Astrocyte (in vitro differentiated cells and primary cell): ENCODE data around the gene TCEA2. TPM values are rescaled to one million over a fixed set of nuclear protein-coding genes. Genes with fewer than 3 reads are reported as not detected.

Experiments used
- DNase-seq: peaks from one replicate; pipeline ENCODE4 v3.0.0-alpha.2; 2010; ENCODE audit warnings: low read depth
- FAIRE-seq: peaks from 2 replicates; lab custom pipeline; 2011; peaks lifted over from hg19 to GRCh38; lab: Jason Lieb, UNC
- H2AFZ ChIP-seq: 2 replicates; pipeline ENCODE4 v1.6.0; 2012; ENCODE audit warnings: low read depth, low read length, inconsistent platforms
- H3K27ac ChIP-seq: 2 replicates; pipeline ENCODE4 v1.5.1; 2011; ENCODE audit warnings: low read depth, low read length, inconsistent platforms
- H3K27me3 ChIP-seq: 2 replicates; pipeline ENCODE4 v1.6.0; 2011; ENCODE audit warnings: low read length, inconsistent platforms; ENCODE audit not compliant: insufficient read depth
- H3K36me3 ChIP-seq: 2 replicates; pipeline ENCODE4 v1.5.1; 2011; ENCODE audit warnings: low read length, inconsistent platforms; ENCODE audit not compliant: insufficient read depth
- H3K4me1 ChIP-seq: 2 replicates; pipeline ENCODE4 v1.5.1; 2011; ENCODE audit warnings: low read length, inconsistent platforms; ENCODE audit not compliant: insufficient read depth
- H3K4me2 ChIP-seq: 2 replicates; pipeline ENCODE4 v1.6.0; 2012; ENCODE audit warnings: low read length, inconsistent platforms
- H3K4me3 ChIP-seq: 2 replicates; pipeline ENCODE4 v1.5.1; 2011; ENCODE audit warnings: low read depth, mild to moderate bottlenecking, low read length, inconsistent platforms; ENCODE audit not compliant: insufficient read depth
- H3K79me2 ChIP-seq: 2 replicates; pipeline ENCODE4 v1.6.0; 2012; ENCODE audit warnings: mild to moderate bottlenecking, low read length, inconsistent platforms; ENCODE audit not compliant: insufficient read depth
- H3K9ac ChIP-seq: 2 replicates; pipeline ENCODE4 v1.6.0; 2012; ENCODE audit warnings: mild to moderate bottlenecking, low read length, inconsistent platforms
- H3K9me3 ChIP-seq: 2 replicates; pipeline ENCODE4 v1.5.1; 2012; ENCODE audit warnings: low read depth, mild to moderate bottlenecking, low read length, inconsistent platforms; ENCODE audit not compliant: insufficient read depth
- H4K20me1 ChIP-seq: 2 replicates; pipeline ENCODE4 v1.6.0; 2012; ENCODE audit warnings: low read length, inconsistent platforms; ENCODE audit not compliant: insufficient read depth
- H3K27ac Mint-ChIP-seq: one replicate; pipeline ENCODE4 v1.8.0; 2021; ENCODE audit warnings: mild to moderate bottlenecking, mixed read lengths; ENCODE audit not compliant: unreplicated experiment
- H3K27me3 Mint-ChIP-seq: one replicate; pipeline ENCODE4 v1.8.0; 2021; ENCODE audit warnings: low read depth, mixed read lengths; ENCODE audit not compliant: unreplicated experiment
- H3K36me3 Mint-ChIP-seq: one replicate; pipeline ENCODE4 v1.8.0; 2021; ENCODE audit warnings: low read depth, mixed read lengths; ENCODE audit not compliant: unreplicated experiment
- H3K4me1 Mint-ChIP-seq: one replicate; pipeline ENCODE4 v1.8.0; 2021; ENCODE audit warnings: low read depth, mixed read lengths; ENCODE audit not compliant: unreplicated experiment
- H3K4me3 Mint-ChIP-seq: one replicate; pipeline ENCODE4 v1.8.0; 2021; ENCODE audit warnings: mild to moderate bottlenecking, moderate library complexity, mixed read lengths; ENCODE audit not compliant: unreplicated experiment
- H3K9me3 Mint-ChIP-seq: one replicate; pipeline ENCODE4 v1.8.0; 2021; ENCODE audit warnings: mild to moderate bottlenecking, mixed read lengths; ENCODE audit not compliant: unreplicated experiment
- CTCF ChIP-seq: IDR thresholded peaks from 2 replicates; pipeline ENCODE4 v1.5.1; 2011; ENCODE audit warnings: low read depth, mild to moderate bottlenecking, inconsistent platforms, low read length, moderate library complexity; ENCODE audit not compliant: insufficient read depth
- EZH2 ChIP-seq: IDR thresholded peaks from 2 replicates; pipeline ENCODE4 v1.6.1; 2012; ENCODE audit warnings: mild to moderate bottlenecking, low read length, inconsistent platforms; ENCODE audit not compliant: insufficient read depth
- total RNA-seq: library from RNA; stranded (reverse); gene quantifications from 2 replicates; pipeline ENCODE4 v1.2.1, GENCODE V29; 2021

Gene TCEA2
- total RNA-seq, 1 donor from 2014 or later = 53.1 TPM

- H3K36me3 ChIP-seq = no peaks in the 10 kb centered on the region
- H3K4me3 ChIP-seq = no peak overlapping the region
- H2AFZ ChIP-seq = no peak overlapping the region
- H3K36me3 Mint-ChIP-seq = no peaks in the 10 kb centered on the region
- peaks cover 10% of the 10 kb centered on the region for H3K27me3 Mint-ChIP-seq
- no peaks in the 10 kb centered on the region for H3K9me3 ChIP-seq
- H3K27me3 ChIP-seq = peaks cover 25% of the 10 kb centered on the region
- no peak for TF ChIP-seq CTCF
- TF ChIP-seq EZH2 = no peak
- no peak for FAIRE-seq
- peaks cover 16% of the 10 kb centered on the region for H3K4me1 ChIP-seq
- H3K4me2 ChIP-seq = peak overlapping the region; percentile 96
- H3K9me3 Mint-ChIP-seq = peaks cover 3% of the 10 kb centered on the region
- no peak overlapping the region for H3K27ac Mint-ChIP-seq
- no peaks in the 10 kb centered on the region for H3K4me1 Mint-ChIP-seq
- H3K79me2 ChIP-seq = no peaks in the 10 kb centered on the region
- no peak overlapping the region for H3K9ac ChIP-seq
- peak overlapping the region; percentile 85 for H3K4me3 Mint-ChIP-seq
- peaks cover 15% of the 10 kb centered on the region for H4K20me1 ChIP-seq
- no peak for DNase-seq
- H3K27ac ChIP-seq = no peak overlapping the region
These were observed 18.0 kb downstream of the TCEA2 start for GRCh38 chr20:64080813-64081623.

GRCh38 chr20:64081624-64081964 is 18.6 kb downstream of the TCEA2 start:
- Mint-ChIP-seq H3K4me3 (no peak overlapping the region), H3K4me1 (no peaks in the 10 kb centered on the region), H3K27me3 (peaks cover 12% of the 10 kb centered on the region), H3K36me3 (no peaks in the 10 kb centered on the region), H3K27ac (no peak overlapping the region), H3K9me3 (peaks cover 4% of the 10 kb centered on the region)
- Histone ChIP-seq H4K20me1 (peaks cover 15% of the 10 kb centered on the region), H3K4me3 (no peak overlapping the region), H3K4me1 (peaks cover 16% of the 10 kb centered on the region), H3K36me3 (no peaks in the 10 kb centered on the region), H3K27ac (no peak overlapping the region), H3K27me3 (peaks cover 27% of the 10 kb centered on the region), H3K9me3 (no peaks in the 10 kb centered on the region), H2AFZ (no peak overlapping the region), H3K79me2 (no peaks in the 10 kb centered on the region), H3K9ac (no peak overlapping the region), H3K4me2 (no peak overlapping the region)
- TF ChIP-seq CTCF (no peak), EZH2 (no peak)
- DNase-seq (no peak), FAIRE-seq (no peak)

- peaks cover 12% of the 10 kb centered on the region for H3K27me3 Mint-ChIP-seq
- TF ChIP-seq CTCF = no peak
- no peak for TF ChIP-seq EZH2
- no peaks in the 10 kb centered on the region for H3K4me1 Mint-ChIP-seq
These were observed 19.2 kb downstream of the TCEA2 start for GRCh38 chr20:64082126-64082731.

More at GRCh38 chr20:64082126-64082731, 19.2 kb downstream of the TCEA2 start:
- H3K4me1 ChIP-seq = peaks cover 16% of the 10 kb centered on the region
- H3K4me3 ChIP-seq = no peak overlapping the region
- no peaks in the 10 kb centered on the region for H3K36me3 ChIP-seq
- H3K4me2 ChIP-seq = no peak overlapping the region
- Mint-ChIP-seq H3K27ac (no peak overlapping the region), H3K36me3 (no peaks in the 10 kb centered on the region), H3K9me3 (peaks cover 4% of the 10 kb centered on the region), H3K4me3 (peak overlapping the region; percentile 34)
- H2AFZ ChIP-seq = no peak overlapping the region
- peaks cover 27% of the 10 kb centered on the region for H3K27me3 ChIP-seq
- H3K9me3 ChIP-seq = no peaks in the 10 kb centered on the region
- no peak overlapping the region for H3K27ac ChIP-seq
- H3K79me2 ChIP-seq = no peaks in the 10 kb centered on the region
- FAIRE-seq (no peak), DNase-seq (no peak)
- H3K9ac ChIP-seq = no peak overlapping the region
- H4K20me1 ChIP-seq = peaks cover 15% of the 10 kb centered on the region
